Breast epithelium (tissue), 4 donors: ENCODE results near the gene LATS1. TPM values are rescaled to one million over a fixed set of nuclear protein-coding genes. Genes with fewer than 3 reads are reported as not detected.

ENCODE experiments used
- DNase-seq, 2 donors: peaks; one replicate each; pipeline ENCODE4 v3.0.0-alpha.2; 2019; ENCODE audit warnings: low spot score in 2 of 2
- H3K27ac ChIP-seq, 2 donors: fragments of 200-600 bp; sonication (generic) in 1 of 2; one replicate each; pipeline ENCODE4 v1.5.1; 2016 to 2019; ENCODE audit warnings: mild to moderate bottlenecking in 1 of 2
- H3K27me3 ChIP-seq, 2 donors: fragments of 200-600 bp; sonication (generic) in 1 of 2; one replicate each; pipeline versions ENCODE4 v1.5.1 to v1.6.0; 2017 to 2019; ENCODE audit warnings: control low read depth in 1 of 2, mild to moderate bottlenecking in 1 of 2
- H3K36me3 ChIP-seq: fragments of 200-600 bp; one replicate; pipeline ENCODE4 v1.5.1; 2019
- H3K4me1 ChIP-seq, 2 donors: fragments of 200-600 bp; sonication (generic); one replicate each; pipeline ENCODE4 v1.5.1; 2016 to 2019; ENCODE audit warnings: control low read depth in 1 of 2
- H3K4me3 ChIP-seq, 3 donors: fragments of 200-600 bp; sonication (generic); 1 replicate in 2 of 3; 2 replicates in 1 of 3; pipeline ENCODE4 v1.5.1; 2016 to 2019; ENCODE audit warnings: mild to moderate bottlenecking in 3 of 3, moderate library complexity in 2 of 3
- H3K9me3 ChIP-seq, 2 donors: fragments of 200-600 bp; sonication (generic) in 1 of 2; one replicate each; pipeline ENCODE4 v1.5.1; 2016 to 2019; ENCODE audit warnings: control low read depth in 1 of 2
- CTCF ChIP-seq, 3 donors: fragments of 450-650 bp; IDR thresholded peaks; one replicate each; pipeline ENCODE4 v1.5.1; 2016 to 2017; ENCODE audit warnings: antibody characterized with exemption in 3 of 3, mild to moderate bottlenecking in 3 of 3, moderate library complexity in 3 of 3
- POLR2A ChIP-seq: fragments of 450-650 bp; IDR thresholded peaks from one replicate; pipeline ENCODE4 v1.6.1; 2016; ENCODE audit warnings: antibody characterized with exemption, mild to moderate bottlenecking, moderate library complexity
- POLR2AphosphoS5 ChIP-seq, 3 donors: sonication (generic); formaldehyde crosslinking; IDR thresholded peaks; one replicate each; pipeline ENCODE4 v1.6.1; 2017; ENCODE audit warnings: antibody characterized with exemption in 3 of 3
- intact Hi-C: fragments of 100-400 bp; cut with DNase I; formaldehyde crosslinking; loops from one replicate; pipeline ENCODE4 v1.15.1; 2023; ENCODE audit warnings: low total_unique reads
- total RNA-seq, 3 donors: library from RNA; depleted of rRNA; stranded (reverse); fragments of >200 nt; gene quantifications; one replicate each; pipeline ENCODE4 v1.1.0, GENCODE V29; 2016

The LATS1 gene
- total RNA-seq, 3 donors from 2014 or later: 24.3 to 36.4 (median 30.2) TPM

GRCh38 chr6:149642829-149643580 lies 74.9 kb downstream of the LATS1 start:
- intact Hi-C loops: no loop called here
- Histone ChIP-seq H3K27me3 (no peaks in the 10 kb centered on the region), H3K36me3 (no peaks in the 10 kb centered on the region), H3K9me3 (no peaks in the 10 kb centered on the region), H3K4me3 (no peak overlapping the region), H3K4me1 (no peaks in the 10 kb centered on the region), H3K27ac (no peak overlapping the region)
- TF ChIP-seq POLR2AphosphoS5 (IDR thresholded peaks at IDR 0.05) (no peak), CTCF (IDR thresholded peaks at IDR 0.05) (no peak), POLR2A (no peak)
- no peak for DNase-seq

- DNase-seq: no peak
- intact Hi-C loops: no loop called here
- Histone ChIP-seq H3K9me3 (no peaks in the 10 kb centered on the region), H3K4me1 (no peaks in the 10 kb centered on the region), H3K27me3 (no peaks in the 10 kb centered on the region), H3K36me3 (no peaks in the 10 kb centered on the region), H3K4me3 (no peak overlapping the region), H3K27ac (no peak overlapping the region)
- TF ChIP-seq CTCF (IDR thresholded peaks at IDR 0.05) (no peak), POLR2AphosphoS5 (IDR thresholded peaks at IDR 0.05) (no peak), POLR2A (no peak)
Measured at GRCh38 chr6:149636124-149636523, 81.8 kb downstream of the LATS1 start.

GRCh38 chr6:149634315-149634714 lies 83.6 kb downstream of the LATS1 start:
- DNase-seq: no peak
- no peaks in the 10 kb centered on the region for H3K9me3 ChIP-seq
- TF ChIP-seq CTCF (IDR thresholded peaks at IDR 0.05) (no peak), POLR2AphosphoS5 (IDR thresholded peaks at IDR 0.05) (no peak), POLR2A (no peak)
- no peaks in the 10 kb centered on the region for H3K27me3 ChIP-seq
- H3K4me3 ChIP-seq: no peak overlapping the region
- no peak overlapping the region for H3K27ac ChIP-seq
- no peaks in the 10 kb centered on the region for H3K4me1 ChIP-seq
- H3K36me3 ChIP-seq: no peaks in the 10 kb centered on the region
- intact Hi-C loops: no loop called here

GRCh38 chr6:149628875-149629510 lies 88.9 kb downstream of the LATS1 start:
- intact Hi-C loops: no loop called here
- no peaks in the 10 kb centered on the region for H3K9me3 ChIP-seq
- H3K4me1 ChIP-seq: no peaks in the 10 kb centered on the region
- H3K36me3 ChIP-seq: no peaks in the 10 kb centered on the region
- TF ChIP-seq POLR2A (no peak), CTCF (IDR thresholded peaks at IDR 0.05) (no peak), POLR2AphosphoS5 (IDR thresholded peaks at IDR 0.05) (no peak)
- no peak overlapping the region for H3K4me3 ChIP-seq
- H3K27me3 ChIP-seq: no peaks in the 10 kb centered on the region
- H3K27ac ChIP-seq: no peak overlapping the region
- DNase-seq: no peak

- Histone ChIP-seq H3K9me3 (no peaks in the 10 kb centered on the region), H3K36me3 (no peaks in the 10 kb centered on the region), H3K27ac (no peak overlapping the region), H3K4me1 (no peaks in the 10 kb centered on the region), H3K4me3 (no peak overlapping the region), H3K27me3 (no peaks in the 10 kb centered on the region)
- TF ChIP-seq POLR2AphosphoS5 (IDR thresholded peaks at IDR 0.05) (no peak), POLR2A (no peak), CTCF (IDR thresholded peaks at IDR 0.05) (no peak)
- intact Hi-C loops: no loop called here
- no peak for DNase-seq
Measured at GRCh38 chr6:149627672-149628071, 90.2 kb downstream of the LATS1 start.
